DND-41 (cell line): ENCODE results near the gene KRTAP12-1.

ENCODE experiments used
- EZH2 ChIP-seq: IDR thresholded peaks from 3 replicates; pipeline ENCODE4 v1.6.1; 2012; ENCODE audit warnings: borderline replicate concordance, low read depth, mild to moderate bottlenecking, moderate library complexity, low read length, inconsistent platforms; ENCODE audit not compliant: severe bottlenecking
- TF ChIP-seq, protein P1 (sequence below): IDR thresholded peaks from 2 replicates; pipeline ENCODE4 v1.5.1; 2012; ENCODE audit warnings: borderline replicate concordance, low read length, moderate library complexity, mild to moderate bottlenecking; ENCODE audit not compliant: poor library complexity, severe bottlenecking; ENCODE audit errors: extremely low read depth

DNA sequence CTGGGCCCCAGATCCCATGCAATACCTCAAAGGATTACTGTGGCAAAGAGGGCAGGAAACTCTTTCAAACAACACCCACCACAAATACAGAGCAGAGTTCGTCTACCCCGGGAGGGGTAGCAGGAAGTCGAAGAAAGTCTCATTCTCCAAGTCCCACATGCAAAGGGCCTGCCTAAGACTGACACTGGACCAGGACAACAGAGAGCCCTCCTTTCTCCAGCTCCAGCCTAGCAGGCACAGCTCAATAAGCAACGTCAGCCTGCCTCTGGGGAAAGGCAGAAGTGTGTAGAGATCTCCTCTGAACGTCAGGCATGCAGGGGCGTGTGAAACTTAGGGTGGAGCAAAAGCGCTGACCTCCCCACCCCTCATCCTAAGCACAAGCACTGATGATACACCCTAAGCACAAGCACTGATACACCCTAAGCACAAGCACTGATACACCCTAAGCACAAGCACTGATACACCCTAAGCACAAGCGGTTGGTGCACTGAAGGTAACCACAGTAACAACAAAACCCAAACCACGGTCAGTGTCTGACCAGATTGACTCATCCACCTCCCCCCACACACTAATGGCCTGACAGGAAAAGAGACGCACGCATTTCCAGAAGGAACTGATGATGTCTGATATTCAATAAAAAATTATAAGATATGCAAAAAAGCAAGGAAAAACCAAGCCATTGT, 22.9 kb downstream of the KRTAP12-1 start:
- TF ChIP-seq, protein P1, sequence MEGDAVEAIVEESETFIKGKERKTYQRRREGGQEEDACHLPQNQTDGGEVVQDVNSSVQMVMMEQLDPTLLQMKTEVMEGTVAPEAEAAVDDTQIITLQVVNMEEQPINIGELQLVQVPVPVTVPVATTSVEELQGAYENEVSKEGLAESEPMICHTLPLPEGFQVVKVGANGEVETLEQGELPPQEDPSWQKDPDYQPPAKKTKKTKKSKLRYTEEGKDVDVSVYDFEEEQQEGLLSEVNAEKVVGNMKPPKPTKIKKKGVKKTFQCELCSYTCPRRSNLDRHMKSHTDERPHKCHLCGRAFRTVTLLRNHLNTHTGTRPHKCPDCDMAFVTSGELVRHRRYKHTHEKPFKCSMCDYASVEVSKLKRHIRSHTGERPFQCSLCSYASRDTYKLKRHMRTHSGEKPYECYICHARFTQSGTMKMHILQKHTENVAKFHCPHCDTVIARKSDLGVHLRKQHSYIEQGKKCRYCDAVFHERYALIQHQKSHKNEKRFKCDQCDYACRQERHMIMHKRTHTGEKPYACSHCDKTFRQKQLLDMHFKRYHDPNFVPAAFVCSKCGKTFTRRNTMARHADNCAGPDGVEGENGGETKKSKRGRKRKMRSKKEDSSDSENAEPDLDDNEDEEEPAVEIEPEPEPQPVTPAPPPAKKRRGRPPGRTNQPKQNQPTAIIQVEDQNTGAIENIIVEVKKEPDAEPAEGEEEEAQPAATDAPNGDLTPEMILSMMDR, result no peak
- TF ChIP-seq EZH2, result no peak
